Neural crest cell (in vitro differentiated cells): Measurements from ENCODE around the gene CPNE1. TPM values are rescaled to one million over a fixed set of nuclear protein-coding genes. Genes with fewer than 3 reads are reported as not detected.
A peak's percentile ranks its signal among the peaks of the same experiment; 100 is the strongest.

ENCODE experiments used
- DNase-seq: peaks from one replicate; pipeline ENCODE4 v3.0.0; 2021; ENCODE audit warnings: low read depth, mixed read lengths, low spot score
- H3K27ac Mint-ChIP-seq: one replicate; pipeline ENCODE4 v1.8.0; 2021; ENCODE audit warnings: mild to moderate bottlenecking, mixed read lengths; ENCODE audit not compliant: unreplicated experiment
- H3K27me3 Mint-ChIP-seq: 2 replicates; pipeline ENCODE4 v1.8.0; 2021; ENCODE audit warnings: low read depth, mild to moderate bottlenecking, mixed read lengths
- H3K36me3 Mint-ChIP-seq: 2 replicates; pipeline ENCODE4 v1.8.0; 2021; ENCODE audit warnings: low read depth, mild to moderate bottlenecking, mixed read lengths
- H3K4me1 Mint-ChIP-seq: 2 replicates; pipeline ENCODE4 v1.8.0; 2021; ENCODE audit warnings: mixed read lengths
- H3K4me3 Mint-ChIP-seq: one replicate; pipeline ENCODE4 v1.8.0; 2021; ENCODE audit warnings: mild to moderate bottlenecking, mixed read lengths
- H3K9me3 Mint-ChIP-seq: 2 replicates; pipeline ENCODE4 v1.8.0; 2021; ENCODE audit warnings: mixed read lengths
- CTCF ChIP-seq: fragments of 200-600 bp; sonication (generic); conservative IDR thresholded peaks from 2 replicates; pipeline ENCODE4 v1.5.0; 2021; ENCODE audit warnings: antibody characterized with exemption, mild to moderate bottlenecking
- total RNA-seq: library from RNA; stranded (reverse); gene quantifications from 2 replicates; pipeline ENCODE4 v1.2.1, GENCODE V29; 2021

The CPNE1 gene
- total RNA-seq, 1 donor from 2014 or later: 236 TPM

DNA sequence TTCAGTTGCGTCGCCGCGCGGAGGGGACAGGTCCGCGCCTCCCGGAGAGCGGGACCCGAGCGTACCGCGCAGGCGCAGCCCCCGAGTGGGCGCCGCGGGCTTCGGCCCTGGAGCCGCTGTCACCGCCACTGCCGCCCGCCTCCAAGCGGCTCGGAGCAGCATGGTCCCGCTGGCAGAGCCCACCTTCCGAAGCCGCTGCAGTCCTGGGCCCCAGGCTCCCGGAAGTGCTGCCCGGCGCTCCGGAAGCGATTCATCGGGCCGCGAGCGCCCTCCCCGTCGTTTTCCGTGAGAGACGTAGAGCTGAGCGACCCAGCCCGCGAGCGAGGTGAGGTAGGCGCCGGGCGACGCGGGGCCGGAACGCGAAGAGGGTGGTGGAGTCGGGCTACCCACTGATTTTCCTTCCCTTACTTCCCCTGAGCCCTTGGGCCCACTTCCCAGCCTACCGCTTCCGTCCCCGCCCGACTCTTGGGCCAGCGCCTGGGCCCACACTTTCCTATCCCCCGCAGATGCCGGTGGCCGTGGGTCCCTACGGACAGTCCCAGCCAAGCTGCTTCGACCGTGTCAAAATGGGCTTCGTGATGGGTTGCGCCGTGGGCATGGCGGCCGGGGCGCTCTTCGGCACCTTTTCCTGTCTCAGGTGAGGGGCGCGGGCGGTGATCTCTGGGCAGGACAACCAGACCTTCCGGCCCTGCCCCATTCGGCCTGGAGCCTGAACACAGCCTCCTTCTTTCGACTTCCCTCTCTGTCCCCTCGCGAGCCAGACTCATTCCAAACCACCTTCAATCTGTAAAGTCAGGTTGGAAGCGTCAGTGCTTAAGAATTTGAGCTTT is 34.6 kb upstream of the CPNE1 start, which contains the start of the genes NFS1 and ROMO1:
TSS of gene NFS1 (minus strand) at position 226 of the 830 bp plus-strand sequence. CDS start at position 162, 64 bp downstream.
TSS of gene ROMO1 (plus strand) at position 279 of the 830 bp plus-strand sequence. CDS start at position 507, 228 bp downstream.
- Mint-ChIP-seq H3K36me3 (peaks cover 16% of the 10 kb centered on the region), H3K9me3 (no peaks in the 10 kb centered on the region), H3K27ac (peak within 1 kb of the TSS; percentile 97), H3K4me3 (peak within 1 kb of the TSS; percentile 90), H3K27me3 (peaks cover 5% of the 10 kb centered on the region), H3K4me1 (peaks cover 32% of the 10 kb centered on the region)
- DNase-seq: peak; percentile 88
- peak; percentile 41 for TF ChIP-seq CTCF

- Mint-ChIP-seq H3K4me3 (peak overlapping the region; percentile 90), H3K4me1 (peaks cover 32% of the 10 kb centered on the region), H3K27ac (peak overlapping the region; percentile 69), H3K36me3 (peaks cover 9% of the 10 kb centered on the region), H3K9me3 (no peaks in the 10 kb centered on the region), H3K27me3 (peaks cover 5% of the 10 kb centered on the region)
- TF ChIP-seq CTCF: no peak
- no peak for DNase-seq
These were observed 33.8 kb upstream of the CPNE1 start for GRCh38 chr20:35698298-35699126.

DNA sequence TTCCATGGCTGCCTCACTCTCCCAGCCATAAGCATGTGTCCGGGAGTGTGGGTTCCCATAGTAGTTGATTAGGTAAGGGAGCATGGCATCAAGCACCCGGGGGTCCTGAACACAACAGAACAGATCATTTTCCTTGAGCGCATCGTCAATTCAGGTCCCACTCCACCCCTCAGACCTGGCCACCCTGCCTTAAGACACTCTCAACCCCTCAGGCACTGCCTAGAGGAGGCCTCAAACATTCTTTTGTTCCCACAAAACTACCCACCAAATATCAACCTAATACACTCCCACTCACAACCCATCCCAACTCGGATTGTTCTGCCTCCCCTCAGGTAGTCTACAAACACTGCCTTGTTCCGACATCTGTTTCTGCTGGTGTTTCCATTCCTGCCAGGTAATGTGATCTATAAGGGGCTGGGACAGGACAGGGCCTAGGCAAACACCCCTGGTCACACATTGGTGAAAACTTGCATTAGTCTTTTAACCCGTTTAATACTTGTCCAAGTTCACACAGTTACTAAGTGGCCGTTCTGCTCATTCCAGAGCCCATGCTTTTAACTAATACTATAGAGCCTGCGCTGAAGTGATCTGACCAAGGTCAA is 33.1 kb upstream of the CPNE1 start:
- no peak for DNase-seq
- TF ChIP-seq CTCF: no peak
- H3K27me3 Mint-ChIP-seq: peaks cover 5% of the 10 kb centered on the region
- no peaks in the 10 kb centered on the region for H3K9me3 Mint-ChIP-seq
- peaks cover 8% of the 10 kb centered on the region for H3K36me3 Mint-ChIP-seq
- peak overlapping the region; percentile 90 for H3K4me3 Mint-ChIP-seq
- H3K27ac Mint-ChIP-seq: no peak overlapping the region
- peaks cover 32% of the 10 kb centered on the region for H3K4me1 Mint-ChIP-seq

DNA sequence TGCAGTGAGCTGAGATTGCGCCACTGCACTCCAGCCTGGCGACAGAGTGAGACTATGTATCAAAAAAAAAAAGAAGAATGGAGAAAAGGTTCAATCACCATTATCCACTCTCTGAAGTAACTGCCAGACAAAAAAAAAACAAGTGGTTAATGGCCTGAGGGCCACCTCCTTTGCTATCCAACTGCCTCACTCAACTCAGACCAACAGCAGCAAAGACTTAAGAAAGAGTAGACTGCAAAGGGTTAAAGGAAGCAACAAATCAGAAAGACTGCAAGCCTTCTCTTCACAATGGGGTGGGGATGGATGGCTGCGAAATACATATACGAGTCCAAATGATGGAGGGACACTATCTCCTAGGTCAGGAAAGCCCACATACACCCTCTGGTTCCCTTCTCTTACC is 31.3 kb upstream of the CPNE1 start:
- Mint-ChIP-seq H3K9me3 (no peaks in the 10 kb centered on the region), H3K4me3 (peak overlapping the region; percentile 76), H3K4me1 (peaks cover 31% of the 10 kb centered on the region), H3K27ac (no peak overlapping the region), H3K36me3 (peaks cover 8% of the 10 kb centered on the region), H3K27me3 (peaks cover 5% of the 10 kb centered on the region)
- no peak for TF ChIP-seq CTCF
- DNase-seq: no peak

GRCh38 chr20:35695245-35695749 is 30.6 kb upstream of the CPNE1 start:
- peaks cover 24% of the 10 kb centered on the region for H3K4me1 Mint-ChIP-seq
- peak overlapping the region; percentile 64 for H3K4me3 Mint-ChIP-seq
- no peaks in the 10 kb centered on the region for H3K9me3 Mint-ChIP-seq
- TF ChIP-seq CTCF: no peak
- no peak overlapping the region for H3K27ac Mint-ChIP-seq
- peaks cover 8% of the 10 kb centered on the region for H3K36me3 Mint-ChIP-seq
- H3K27me3 Mint-ChIP-seq: peaks cover 5% of the 10 kb centered on the region
- DNase-seq: no peak
